Measurements from ENCODE around the gene COMP.

COMP gene

GRCh38 chr19:18743784-18744418 is 47.2 kb downstream of the COMP start:
- H3K27me3 ChIP-seq (ENCODE audit: insufficient read depth, low read length, poor library complexity, severe bottlenecking), result no peaks in the 10 kb centered on the region
- H3K36me3 ChIP-seq (ENCODE audit: insufficient read depth, low read length), result no peaks in the 10 kb centered on the region
- TF ChIP-seq EZH2phosphoT487 (IDR thresholded peaks at IDR 0.05; ENCODE audit: borderline replicate concordance), result no peak
- TF ChIP-seq, protein P1, sequence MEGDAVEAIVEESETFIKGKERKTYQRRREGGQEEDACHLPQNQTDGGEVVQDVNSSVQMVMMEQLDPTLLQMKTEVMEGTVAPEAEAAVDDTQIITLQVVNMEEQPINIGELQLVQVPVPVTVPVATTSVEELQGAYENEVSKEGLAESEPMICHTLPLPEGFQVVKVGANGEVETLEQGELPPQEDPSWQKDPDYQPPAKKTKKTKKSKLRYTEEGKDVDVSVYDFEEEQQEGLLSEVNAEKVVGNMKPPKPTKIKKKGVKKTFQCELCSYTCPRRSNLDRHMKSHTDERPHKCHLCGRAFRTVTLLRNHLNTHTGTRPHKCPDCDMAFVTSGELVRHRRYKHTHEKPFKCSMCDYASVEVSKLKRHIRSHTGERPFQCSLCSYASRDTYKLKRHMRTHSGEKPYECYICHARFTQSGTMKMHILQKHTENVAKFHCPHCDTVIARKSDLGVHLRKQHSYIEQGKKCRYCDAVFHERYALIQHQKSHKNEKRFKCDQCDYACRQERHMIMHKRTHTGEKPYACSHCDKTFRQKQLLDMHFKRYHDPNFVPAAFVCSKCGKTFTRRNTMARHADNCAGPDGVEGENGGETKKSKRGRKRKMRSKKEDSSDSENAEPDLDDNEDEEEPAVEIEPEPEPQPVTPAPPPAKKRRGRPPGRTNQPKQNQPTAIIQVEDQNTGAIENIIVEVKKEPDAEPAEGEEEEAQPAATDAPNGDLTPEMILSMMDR (conservative IDR thresholded peaks at IDR 0.05; ENCODE audit: low read length), result no peak
- no peaks in the 10 kb centered on the region for H3K79me2 ChIP-seq (ENCODE audit: insufficient read depth, low read length)
- no peaks in the 10 kb centered on the region for H3F3A ChIP-seq (ENCODE audit: low read depth)
- no peak overlapping the region for H3K9ac ChIP-seq (ENCODE audit: low read depth, low read length, poor library complexity, severe bottlenecking)
- no peaks in the 10 kb centered on the region for H3K9me2 ChIP-seq (replicated peaks; ENCODE audit: low read depth, low read length)
- no peaks in the 10 kb centered on the region for H3K9me3 ChIP-seq (ENCODE audit: insufficient read depth, low read depth, low read length)
- no peak overlapping the region for H3K4me3 ChIP-seq (ENCODE audit: low read length, poor library complexity, severe bottlenecking)
- H3K4me2 ChIP-seq (ENCODE audit: low read depth, low read length, poor library complexity, severe bottlenecking), result no peak overlapping the region
- H3K4me1 ChIP-seq (ENCODE audit: insufficient read depth, low read length, poor library complexity, severe bottlenecking), result no peaks in the 10 kb centered on the region
- no peak overlapping the region for H2AFZ ChIP-seq (ENCODE audit: low read length)
- no peaks in the 10 kb centered on the region for H4K20me1 ChIP-seq (ENCODE audit: insufficient read depth, low read length, poor library complexity, severe bottlenecking)

DNA sequence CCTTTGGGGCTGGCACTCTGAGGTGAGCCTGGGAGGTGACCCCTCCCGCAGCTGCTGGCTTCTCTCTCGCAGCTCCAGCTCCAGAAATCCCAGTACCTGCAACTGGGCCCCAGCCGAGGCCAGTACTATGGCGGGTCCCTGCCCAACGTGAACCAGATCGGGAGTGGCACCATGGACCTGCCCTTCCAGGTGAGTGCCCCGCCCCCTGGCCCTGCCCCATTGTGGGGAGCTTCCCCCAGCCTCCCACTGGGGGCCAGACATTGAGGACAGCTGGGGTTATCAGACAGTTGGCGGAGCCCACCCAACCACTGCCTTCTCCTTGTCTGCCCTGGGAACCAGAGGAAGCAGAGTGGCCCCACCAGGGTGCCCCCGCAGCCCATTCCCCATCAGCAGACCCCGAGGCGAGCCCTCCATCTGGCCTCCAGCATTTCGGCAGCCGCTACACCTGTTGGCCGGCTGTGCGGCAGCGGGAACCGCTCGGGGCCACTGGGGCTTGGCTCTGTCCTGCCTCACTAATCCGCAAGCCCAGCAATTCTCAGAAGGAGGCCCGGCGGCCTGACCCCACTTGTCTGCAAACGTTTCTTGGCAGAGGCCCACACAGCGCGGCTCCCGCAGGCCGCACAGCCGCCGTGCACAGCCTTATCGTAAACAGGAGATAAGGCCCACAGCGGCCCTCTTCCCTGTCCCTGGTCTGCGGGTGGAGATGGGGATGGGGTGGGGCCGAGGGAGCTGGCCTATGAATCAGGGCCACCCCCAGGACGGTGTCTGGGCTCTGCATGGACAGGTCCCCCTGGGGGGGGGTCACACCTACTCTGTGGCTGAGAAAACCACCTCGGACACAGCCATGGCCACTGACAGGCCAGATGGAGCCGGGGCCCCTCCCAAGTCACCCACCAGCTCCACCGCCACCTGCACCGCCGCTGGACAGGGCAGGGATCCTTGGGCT is 48.0 kb downstream of the COMP start:
- Histone ChIP-seq H3K27me3 (ENCODE audit: insufficient read depth, low read length, poor library complexity, severe bottlenecking) (no peaks in the 10 kb centered on the region), H3K79me2 (ENCODE audit: insufficient read depth, low read length) (no peaks in the 10 kb centered on the region), H3K4me2 (ENCODE audit: low read depth, low read length, poor library complexity, severe bottlenecking) (no peak overlapping the region), H4K20me1 (ENCODE audit: insufficient read depth, low read length, poor library complexity, severe bottlenecking) (no peaks in the 10 kb centered on the region), H3K9me2 (replicated peaks; ENCODE audit: low read depth, low read length) (no peaks in the 10 kb centered on the region), H3K9me3 (ENCODE audit: insufficient read depth, low read depth, low read length) (no peaks in the 10 kb centered on the region), H2AFZ (ENCODE audit: low read length) (no peak overlapping the region), H3K4me3 (ENCODE audit: low read length, poor library complexity, severe bottlenecking) (no peak overlapping the region), H3F3A (ENCODE audit: low read depth) (no peaks in the 10 kb centered on the region), H3K9ac (ENCODE audit: low read depth, low read length, poor library complexity, severe bottlenecking) (no peak overlapping the region), H3K4me1 (ENCODE audit: insufficient read depth, low read length, poor library complexity, severe bottlenecking) (no peaks in the 10 kb centered on the region), H3K36me3 (ENCODE audit: insufficient read depth, low read length) (no peaks in the 10 kb centered on the region)
- TF ChIP-seq, protein P1 (conservative IDR thresholded peaks at IDR 0.05; ENCODE audit: low read length), result no peak
- no peak for TF ChIP-seq EZH2phosphoT487 (IDR thresholded peaks at IDR 0.05; ENCODE audit: borderline replicate concordance)

DNA sequence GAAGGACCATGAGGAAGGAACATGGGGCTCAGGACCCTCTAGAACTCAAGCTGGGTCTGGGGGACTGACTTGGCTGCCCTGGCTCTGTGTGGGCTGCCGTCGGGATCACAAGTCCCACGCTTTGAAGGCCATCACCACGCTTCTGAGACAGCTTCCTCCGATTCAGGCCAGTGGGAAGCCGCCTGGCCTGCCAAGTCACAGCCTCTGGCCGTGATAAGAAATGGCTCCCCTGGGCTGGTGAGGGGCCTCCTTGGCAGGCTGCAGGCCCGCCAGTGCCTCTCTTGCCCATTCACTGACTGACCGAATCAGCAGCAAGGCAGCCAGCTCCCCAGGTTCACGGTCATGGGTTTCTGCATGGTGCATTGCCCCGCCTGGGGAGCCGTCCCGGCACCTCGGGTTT is 48.8 kb downstream of the COMP start:
- H3K36me3 ChIP-seq (ENCODE audit: insufficient read depth, low read length), result no peaks in the 10 kb centered on the region
- no peak overlapping the region for H3K4me2 ChIP-seq (ENCODE audit: low read depth, low read length, poor library complexity, severe bottlenecking)
- no peaks in the 10 kb centered on the region for H3F3A ChIP-seq (ENCODE audit: low read depth)
- H3K27me3 ChIP-seq (ENCODE audit: insufficient read depth, low read length, poor library complexity, severe bottlenecking), result no peaks in the 10 kb centered on the region
- no peak overlapping the region for H3K4me3 ChIP-seq (ENCODE audit: low read length, poor library complexity, severe bottlenecking)
- H4K20me1 ChIP-seq (ENCODE audit: insufficient read depth, low read length, poor library complexity, severe bottlenecking), result no peaks in the 10 kb centered on the region
- H3K9ac ChIP-seq (ENCODE audit: low read depth, low read length, poor library complexity, severe bottlenecking), result no peak overlapping the region
- no peaks in the 10 kb centered on the region for H3K9me3 ChIP-seq (ENCODE audit: insufficient read depth, low read depth, low read length)
- no peaks in the 10 kb centered on the region for H3K79me2 ChIP-seq (ENCODE audit: insufficient read depth, low read length)
- no peak overlapping the region for H2AFZ ChIP-seq (ENCODE audit: low read length)
- no peaks in the 10 kb centered on the region for H3K4me1 ChIP-seq (ENCODE audit: insufficient read depth, low read length, poor library complexity, severe bottlenecking)
- TF ChIP-seq, protein P1 (conservative IDR thresholded peaks at IDR 0.05; ENCODE audit: low read length), result no peak
- no peak for TF ChIP-seq EZH2phosphoT487 (IDR thresholded peaks at IDR 0.05; ENCODE audit: borderline replicate concordance)
- H3K9me2 ChIP-seq (replicated peaks; ENCODE audit: low read depth, low read length), result no peaks in the 10 kb centered on the region
